SK-N-MC (cell line): Measurements from ENCODE around the gene SHROOM2.

Source experiments
- EZH2 ChIP-seq: fragments of 200-600 bp; sonication (generic); IDR thresholded peaks from one replicate; pipeline ENCODE4 v1.6.1; 2017; ENCODE audit warnings: antibody characterized with exemption
- FOXP2 ChIP-seq: optimal IDR thresholded peaks from 2 replicates; pipeline ENCODE3; 2011; ENCODE audit warnings: mild to moderate bottlenecking, moderate library complexity; ENCODE audit not compliant: insufficient read depth; ENCODE audit errors: extremely low read length, control extremely low read depth
- POLR2AphosphoS5 ChIP-seq: IDR thresholded peaks from 2 replicates; pipeline ENCODE4 v1.6.1; 2012; ENCODE audit warnings: mild to moderate bottlenecking, low read depth, low read length, borderline replicate concordance

DNA sequence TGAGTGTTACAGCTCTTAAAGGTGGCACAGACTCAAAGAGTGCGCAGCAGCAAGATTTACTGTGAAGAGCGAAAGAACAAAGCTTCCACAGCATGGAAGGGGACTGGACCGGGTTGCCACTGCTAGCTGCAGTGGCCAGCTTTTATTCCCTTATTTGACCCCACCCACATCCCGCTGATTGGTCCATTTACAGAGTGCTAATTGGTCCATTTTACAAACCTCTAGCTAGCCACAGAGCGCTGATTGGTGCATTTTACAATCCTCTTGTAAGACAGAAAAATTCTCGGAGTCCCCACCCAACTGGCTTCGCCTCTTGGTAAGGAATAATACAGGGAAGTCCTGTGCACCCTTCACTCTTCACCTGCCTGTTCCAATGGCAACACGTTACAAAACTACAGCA, 1.9 kb upstream of the SHROOM2 start:
- TF ChIP-seq EZH2 = no peak
- TF ChIP-seq POLR2AphosphoS5 = no peak
- no peak for TF ChIP-seq FOXP2
